8988T (cell line): ENCODE results near the gene PTPA.
A peak's percentile ranks its signal among the peaks of the same experiment; 100 is the strongest.
"Not testable (repeated sequence)": the region's sequence is repeated elsewhere in the genome, so short reads cannot be mapped to it uniquely, and the experiment has no call there.

ENCODE experiments used
- DNase-seq: peaks from one replicate; pipeline ENCODE4 v3.0.0; 2011

PTPA gene

DNA sequence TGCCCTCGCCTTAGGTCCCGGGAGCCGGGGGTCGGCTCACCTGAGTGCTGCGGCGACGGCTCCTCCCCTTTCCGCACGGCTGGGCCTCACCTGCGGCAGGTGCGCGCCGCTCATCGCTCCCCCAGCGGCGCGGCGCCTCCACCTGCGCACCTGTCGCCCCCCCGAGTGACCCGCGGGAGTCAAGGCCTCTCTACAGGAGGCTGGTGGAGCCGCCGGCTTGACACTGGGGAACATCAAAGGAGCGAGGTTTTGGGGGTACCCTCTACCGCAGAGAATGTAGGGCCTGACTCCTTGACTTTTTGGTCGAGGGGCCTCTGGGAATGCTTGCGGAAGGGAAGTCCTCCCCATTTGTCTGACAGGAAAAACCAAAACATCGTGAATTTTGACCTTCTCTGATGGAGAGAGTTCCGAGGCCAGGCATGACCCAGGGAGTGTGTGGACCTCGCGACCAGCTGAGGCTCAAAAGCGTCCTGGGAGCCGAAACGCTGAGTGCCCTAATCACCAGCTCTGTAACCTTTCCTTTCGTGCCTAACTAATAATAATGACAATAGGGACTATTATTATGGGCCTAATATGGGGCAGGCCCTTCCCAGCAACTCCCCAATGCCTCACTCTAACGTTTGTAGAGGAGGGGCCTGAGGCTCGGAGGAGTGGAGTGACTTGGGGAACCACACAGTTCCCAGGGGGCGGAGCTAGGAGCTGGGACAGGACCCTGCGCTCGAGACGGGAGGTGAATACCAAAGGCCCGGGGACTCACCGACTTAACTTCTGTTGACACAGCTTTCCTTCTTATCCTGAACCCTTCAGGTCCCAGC lies 67.6 kb downstream of the PTPA start:
- no peak for DNase-seq

DNA sequence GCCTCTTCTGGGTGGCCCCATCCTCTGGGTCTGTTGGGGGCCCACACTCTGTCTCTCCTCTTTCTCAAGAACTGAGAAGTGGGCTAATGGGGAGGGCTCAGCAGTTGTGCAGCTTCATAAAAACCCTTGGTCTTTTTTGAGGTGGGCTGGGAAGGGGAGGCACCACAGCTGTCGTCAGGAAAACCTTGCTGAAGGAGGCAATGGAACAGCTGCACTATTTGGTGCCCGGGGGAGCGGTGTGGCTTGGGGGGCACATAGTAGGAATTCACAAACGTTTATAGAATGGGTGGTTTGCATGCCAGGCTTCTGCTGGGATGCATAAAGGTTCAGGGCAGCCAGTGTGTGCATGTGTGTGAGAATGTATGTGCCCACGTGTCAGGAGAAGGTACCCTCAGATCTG lies 70.0 kb downstream of the PTPA start:
- no peak for DNase-seq

DNA sequence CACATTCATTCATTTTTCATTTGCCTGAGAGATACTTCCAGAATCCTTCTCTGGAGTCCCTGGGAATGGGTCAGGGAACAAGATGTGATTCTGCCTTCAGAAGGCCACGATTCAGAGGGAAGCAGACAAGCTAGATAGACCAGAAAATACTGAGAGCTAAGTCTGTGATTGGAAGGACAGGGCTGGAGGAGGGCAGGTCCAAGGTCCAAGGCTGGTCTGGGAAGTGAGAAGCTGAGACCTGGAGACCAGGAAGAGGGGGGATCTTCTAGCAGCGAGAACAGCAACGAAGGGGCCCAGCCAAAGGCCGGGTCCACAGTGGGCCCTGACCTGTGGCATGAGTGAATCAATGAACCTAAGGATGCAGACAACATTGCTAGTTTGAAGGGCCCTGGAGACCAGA lies 70.9 kb downstream of the PTPA start:
- DNase-seq, result no peak

DNA sequence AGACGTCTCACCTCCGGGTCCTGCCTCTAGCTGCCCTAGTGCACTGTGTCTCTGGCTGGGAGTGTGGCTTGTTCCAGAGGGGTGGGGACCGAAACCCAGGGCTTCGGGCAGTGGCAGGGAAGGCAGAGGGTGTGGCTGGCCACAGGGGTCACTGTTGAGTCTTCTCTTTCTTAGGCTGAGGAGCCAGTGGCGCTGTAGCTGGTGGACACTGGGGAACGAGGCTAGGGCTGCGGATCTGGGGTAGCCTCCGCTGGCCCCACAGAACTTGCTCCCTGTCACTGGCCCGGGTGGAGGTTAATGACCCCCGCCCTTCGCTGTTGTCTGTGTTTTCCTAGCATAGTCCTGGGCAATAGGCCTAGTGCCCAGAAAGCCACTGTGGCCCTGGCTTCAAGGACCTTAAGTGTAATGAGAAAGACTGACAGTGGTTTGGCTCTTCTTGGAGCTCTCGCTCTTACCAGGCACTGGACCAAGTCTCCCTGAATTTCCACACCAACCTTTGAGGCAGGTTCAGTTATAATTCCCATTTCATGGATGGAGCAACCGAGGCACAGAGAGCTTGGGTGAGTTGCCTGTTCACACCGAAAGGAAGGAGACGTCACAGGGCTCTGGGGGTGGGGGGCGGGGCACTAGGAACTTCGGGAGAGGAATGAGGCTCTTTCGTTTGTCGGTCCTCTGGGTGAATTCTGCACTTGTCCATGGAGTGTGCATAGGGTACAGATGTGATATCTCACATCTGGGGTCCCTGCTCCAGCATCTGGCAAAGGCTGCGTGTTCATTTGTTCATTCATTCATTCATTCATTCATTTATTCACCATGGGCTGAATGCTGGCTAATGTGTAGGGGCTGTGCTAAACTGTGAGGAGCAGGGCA lies 71.6 kb downstream of the PTPA start:
- peak; percentile 87 for DNase-seq

DNA sequence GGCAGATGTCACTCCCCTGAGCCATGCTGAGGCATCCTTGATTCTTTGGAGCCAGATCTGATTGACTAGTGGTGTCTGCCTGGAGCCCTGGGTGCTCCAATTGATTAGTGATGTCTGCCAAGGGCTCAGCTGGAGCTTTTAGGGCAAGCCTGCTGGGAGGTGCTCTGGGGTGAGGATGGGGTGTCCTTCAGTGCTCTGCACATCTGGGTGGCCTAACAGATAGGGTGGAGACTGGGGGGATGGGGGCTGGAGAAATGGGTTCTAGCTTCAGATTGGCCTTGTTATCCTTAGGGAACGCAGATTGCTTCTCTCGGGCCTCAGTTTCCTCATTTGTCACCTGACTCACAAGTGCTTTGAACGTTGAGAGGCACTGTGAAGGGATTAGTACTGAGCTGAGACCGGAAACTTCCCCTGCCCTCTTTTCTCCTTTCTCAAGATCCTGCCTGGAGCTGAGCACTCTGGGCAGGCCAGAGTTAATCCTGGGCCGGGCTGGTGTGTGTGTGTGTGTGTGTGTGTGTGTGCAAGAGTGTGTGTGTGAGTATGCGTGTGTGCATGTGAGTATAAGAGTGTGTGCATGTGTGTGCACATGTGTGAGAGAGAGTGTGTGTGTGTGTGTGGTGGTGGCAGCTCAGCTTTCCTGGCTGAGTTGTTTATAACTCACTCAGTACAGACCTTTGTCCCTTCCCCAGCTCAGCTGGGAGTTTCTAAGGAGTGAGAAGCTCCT lies 72.4 kb downstream of the PTPA start:
- DNase-seq, result no peak

DNA sequence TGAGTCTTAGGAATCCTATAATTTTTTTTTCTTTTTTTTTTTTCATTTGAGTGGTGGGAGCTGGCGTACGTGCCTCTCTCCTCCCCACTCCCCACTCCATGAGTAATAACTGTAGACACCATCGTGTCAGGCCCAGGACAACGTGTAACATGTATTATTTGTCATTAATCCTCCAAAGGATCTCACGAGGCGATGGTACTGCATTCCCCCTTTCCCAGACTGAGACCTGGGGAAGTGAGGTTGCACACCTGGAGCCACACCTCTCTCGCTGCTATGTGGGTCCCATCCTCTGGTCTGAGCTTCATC lies 73.0 kb downstream of the PTPA start:
- no peak for DNase-seq

DNA sequence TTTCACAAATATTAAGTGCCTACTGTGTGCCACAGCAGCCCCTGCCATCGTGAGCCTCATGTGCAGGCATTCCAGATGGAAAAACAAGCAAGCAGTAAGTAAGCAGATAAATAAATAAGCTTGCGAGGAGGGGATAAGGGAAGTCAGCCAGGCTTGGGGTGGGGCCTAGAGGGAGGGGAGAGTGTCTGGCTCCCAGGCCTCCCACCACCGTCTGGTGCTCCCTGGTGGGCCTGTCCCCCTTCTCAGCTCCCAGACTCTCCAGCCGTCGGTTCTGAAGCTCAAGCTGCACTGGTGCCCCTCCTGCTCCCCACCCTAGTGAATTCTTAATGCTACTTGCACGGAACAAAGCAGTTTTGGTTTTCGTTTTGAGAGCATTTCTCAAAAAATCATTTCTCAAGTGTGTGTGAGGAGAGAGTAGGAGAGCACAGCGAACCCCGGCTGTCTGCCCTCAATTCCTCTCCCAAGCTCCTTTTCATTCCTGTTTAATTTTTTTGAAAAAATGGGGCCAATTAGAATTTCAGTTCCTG lies 73.4 kb downstream of the PTPA start:
- DNase-seq, result no peak

DNA sequence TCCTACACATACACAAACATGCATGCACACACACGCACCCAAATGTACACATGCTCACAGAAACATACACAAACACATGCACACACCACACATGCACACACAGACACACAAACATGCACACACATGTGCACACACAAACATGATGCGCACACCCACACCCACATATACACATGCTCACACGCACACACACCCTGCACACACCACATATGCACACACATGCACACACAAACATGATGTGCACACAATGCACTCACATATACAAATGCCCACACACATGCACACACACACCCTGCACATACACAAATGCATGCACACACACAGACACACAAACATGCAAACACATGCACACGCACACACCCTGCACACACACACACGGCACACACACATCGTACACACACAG lies 74.2 kb downstream of the PTPA start:
- DNase-seq, result no peak

DNA sequence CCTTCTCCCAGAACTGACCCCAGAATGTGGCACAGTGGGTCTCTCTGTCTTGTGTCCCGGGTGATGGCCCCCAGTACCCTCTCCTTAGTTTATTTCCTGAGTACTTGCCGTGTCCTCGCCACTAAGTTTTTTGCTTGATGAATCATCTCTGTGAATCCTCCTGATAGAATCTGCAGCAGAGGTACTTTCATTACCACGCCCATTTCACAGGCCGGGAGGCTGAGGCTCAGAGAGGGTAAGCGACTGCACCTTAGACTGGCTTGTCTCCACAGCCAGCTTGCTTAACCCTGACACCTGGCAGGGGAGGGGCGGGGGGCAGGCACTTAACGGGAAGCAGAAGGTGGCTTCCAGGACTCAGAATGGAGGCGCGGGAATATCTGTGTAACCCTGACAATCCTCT lies 74.8 kb downstream of the PTPA start:
- no peak for DNase-seq

DNA sequence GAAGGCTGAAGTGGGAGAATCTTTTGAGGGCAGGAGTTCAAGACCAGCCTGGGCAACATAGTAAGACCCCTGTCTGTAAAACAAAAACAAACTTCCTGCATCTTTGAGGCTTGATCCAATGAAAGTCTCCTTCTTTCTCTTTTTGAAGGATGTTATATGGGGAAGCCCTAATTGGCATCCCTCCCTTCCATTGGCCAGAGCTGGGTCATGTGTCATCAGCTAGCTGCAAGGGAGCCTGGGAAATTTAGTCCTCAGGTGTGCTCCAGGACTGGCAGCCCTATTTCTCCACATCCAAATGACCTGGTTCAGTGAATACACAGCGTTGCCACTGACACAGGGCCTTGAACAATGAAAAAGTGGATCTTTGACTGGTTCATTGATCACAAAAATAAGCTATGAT lies 75.8 kb downstream of the PTPA start:
- DNase-seq, result no peak

DNA sequence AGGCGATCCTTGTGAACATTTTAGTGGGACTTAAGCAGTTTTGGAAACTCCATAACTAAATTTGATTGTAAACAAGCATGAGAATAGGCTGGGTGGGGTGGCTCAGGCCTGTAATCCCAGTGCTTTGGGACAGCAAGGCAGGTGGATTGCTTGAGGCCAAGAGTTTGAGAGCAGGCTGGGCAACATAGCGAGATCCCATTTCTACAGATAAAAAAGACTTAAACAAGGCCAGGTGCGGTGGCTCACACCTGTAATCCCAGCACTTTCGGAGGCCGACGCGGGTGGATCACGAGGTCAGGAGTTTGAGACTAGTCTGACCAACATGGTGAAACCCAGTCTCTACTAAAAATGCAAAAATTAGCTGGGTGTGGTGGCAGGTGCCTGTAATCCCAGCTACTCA lies 78.8 kb downstream of the PTPA start:
- not testable (repeated sequence) for DNase-seq

DNA sequence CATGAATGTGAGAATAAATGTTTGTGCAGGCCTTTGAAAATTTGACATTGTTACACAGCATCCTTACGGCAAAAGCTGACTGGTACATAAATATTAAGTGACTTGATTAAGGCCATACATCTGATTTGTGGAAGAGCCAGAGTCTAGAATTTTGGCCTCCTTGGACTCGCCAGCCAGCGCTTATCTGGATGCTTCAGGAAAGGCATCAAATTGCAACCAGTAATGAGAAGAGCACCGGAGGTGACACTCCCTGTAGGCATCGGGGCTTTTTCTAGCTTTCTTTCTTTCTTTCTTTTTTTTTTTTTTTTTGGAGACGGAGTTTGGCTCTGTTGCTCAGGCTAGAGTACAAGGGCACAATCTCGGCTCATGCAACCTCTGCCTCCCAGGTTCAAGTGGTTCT lies 80.0 kb downstream of the PTPA start:
- no peak for DNase-seq

DNA sequence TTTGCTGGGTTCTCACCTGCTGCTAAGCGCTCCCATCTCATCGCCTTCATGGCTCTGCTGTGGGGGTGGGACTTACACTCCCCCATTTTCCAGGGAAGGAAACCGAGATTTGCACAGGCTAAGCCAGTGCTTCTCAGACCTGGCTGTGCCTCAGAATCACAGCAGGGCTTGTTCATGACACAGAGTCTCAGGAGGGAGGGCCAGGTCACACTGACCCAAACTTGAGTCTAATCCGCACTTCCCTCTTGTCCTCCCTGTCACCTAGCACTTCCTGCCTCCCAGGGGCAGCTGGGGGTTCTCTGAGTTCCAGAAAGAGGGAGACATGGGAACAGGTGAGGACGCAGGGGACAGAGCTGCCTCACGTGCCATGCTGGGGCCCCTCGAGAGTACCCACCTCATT lies 82.4 kb downstream of the PTPA start:
- DNase-seq, result no peak

DNA sequence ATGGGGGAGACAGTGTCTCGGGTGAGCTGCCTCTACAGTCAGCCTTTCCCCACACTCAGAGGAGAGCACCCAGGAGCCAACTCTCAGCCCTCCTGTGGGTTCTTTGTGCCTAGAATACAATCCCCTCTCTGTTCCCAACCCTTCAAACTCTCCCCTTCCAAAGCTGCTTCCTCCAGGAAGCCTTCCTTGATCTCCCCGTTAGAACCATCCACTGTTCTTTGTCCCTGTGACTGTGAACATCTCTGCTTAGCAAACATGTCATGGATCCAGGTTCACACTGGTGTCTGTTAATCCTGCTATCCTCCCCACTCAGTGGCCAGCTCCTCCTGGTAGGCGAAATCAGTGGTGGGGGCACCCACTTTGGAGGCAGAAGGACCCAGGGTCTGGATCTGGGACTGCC lies 83.0 kb downstream of the PTPA start:
- no peak for DNase-seq

DNA sequence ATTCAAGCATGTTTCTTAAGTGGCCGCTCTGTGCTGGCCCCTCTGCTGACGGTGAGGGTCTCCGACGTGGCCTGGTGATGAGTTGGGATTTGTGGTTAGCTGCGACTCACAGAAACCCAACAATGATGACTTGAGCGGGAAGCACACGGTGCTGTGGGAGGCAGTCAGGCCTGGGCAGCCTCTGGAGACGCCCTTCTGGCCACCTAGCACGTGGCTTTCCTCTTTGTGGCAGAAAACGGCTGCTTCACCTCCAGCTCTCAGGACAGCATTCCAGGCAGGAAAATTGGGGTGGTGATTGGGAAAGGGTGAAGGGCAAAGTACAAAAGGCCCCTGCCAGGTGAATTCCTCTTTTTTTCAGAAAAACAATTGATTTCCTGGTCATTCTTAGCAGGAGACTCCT lies 84.4 kb downstream of the PTPA start:
- DNase-seq, result no peak

DNA sequence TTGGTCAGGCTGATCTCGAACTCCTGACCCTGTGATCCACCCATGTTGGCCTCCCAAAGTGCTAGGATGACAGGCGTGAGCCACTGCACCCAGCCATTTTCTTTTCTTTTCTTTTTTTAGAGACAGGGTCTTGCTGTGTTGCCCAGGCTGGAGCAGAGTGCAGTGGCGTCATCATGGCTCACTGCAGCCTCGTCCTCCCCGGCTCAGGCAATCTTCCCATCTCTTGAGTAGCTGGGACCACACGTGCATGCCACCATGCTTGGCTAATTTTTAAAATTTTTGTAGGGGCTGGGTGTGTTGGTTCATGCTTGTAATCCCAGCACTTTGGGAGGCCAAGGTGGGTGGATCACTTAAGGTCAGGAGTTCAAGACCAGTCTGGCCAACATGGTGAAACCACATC lies 85.8 kb downstream of the PTPA start:
- DNase-seq, result not testable (repeated sequence)

DNA sequence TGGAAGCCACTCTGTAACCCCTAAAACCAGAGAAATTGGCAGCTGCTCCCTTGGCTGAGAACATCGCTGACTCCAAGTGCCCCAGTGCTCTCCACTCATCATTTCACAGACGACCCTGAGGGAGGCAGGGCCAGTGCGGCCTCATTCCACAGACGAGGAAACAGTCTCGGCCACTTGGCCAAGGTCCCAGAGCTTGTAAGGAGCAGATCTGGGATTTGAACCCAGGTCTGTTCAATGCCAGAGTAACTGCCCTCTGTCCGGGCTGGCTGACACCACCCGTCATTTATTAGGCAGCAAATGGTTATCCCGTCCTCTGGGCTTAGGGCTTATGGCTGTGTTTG lies 86.7 kb downstream of the PTPA start:
- DNase-seq, result no peak
